MCF 10A (cell line): ENCODE results near the gene ULK4. TPM values are rescaled to one million over a fixed set of nuclear protein-coding genes. Genes with fewer than 3 reads are reported as not detected.
"Not testable (repeated sequence)": the region's sequence is repeated elsewhere in the genome, so short reads cannot be mapped to it uniquely, and the experiment has no call there.

Experiments used
- BruUV-seq: library from RNA; stranded (reverse); fragments of 400-500 nt; replicated peaks from 2 replicates; lab custom pipeline; 2021; lab: Mats Ljungman, UMichigan
- CTCF ChIA-PET: fragments of 300-600 bp; sonication (Branson Sonifier 250); formaldehyde crosslinking; extraction: SDS; loops from one replicate; lab custom pipeline; 2021; ENCODE audit warnings: antibody characterized with exemption, inconsistent platforms; lab: Yijun Ruan, JAX
- POLR2A ChIA-PET: fragments of 300-600, 350-650 bp; sonication (Branson Sonifier 250); formaldehyde crosslinking; extraction: SDS; loops from one replicate; lab custom pipeline; 2020; ENCODE audit warnings: antibody characterized with exemption, inconsistent platforms; lab: Yijun Ruan, JAX
- DNase-seq: peaks from one replicate; pipeline ENCODE4 v3.0.0-alpha.2; 2018; ENCODE audit not compliant: unreplicated experiment
- H3K27ac Mint-ChIP-seq: one replicate; pipeline ENCODE4 v1.8.0; 2022; ENCODE audit warnings: mild to moderate bottlenecking, low read depth, mixed read lengths; ENCODE audit not compliant: unreplicated experiment
- H3K27me3 Mint-ChIP-seq: one replicate; pipeline ENCODE4 v1.8.0; 2022; ENCODE audit warnings: mixed read lengths; ENCODE audit not compliant: insufficient read depth, unreplicated experiment
- H3K36me3 Mint-ChIP-seq: one replicate; pipeline ENCODE4 v1.8.0; 2022; ENCODE audit warnings: mild to moderate bottlenecking, moderate library complexity, mixed read lengths; ENCODE audit not compliant: insufficient read depth, unreplicated experiment
- H3K4me1 Mint-ChIP-seq: one replicate; pipeline ENCODE4 v1.8.0; 2022; ENCODE audit warnings: mixed read lengths; ENCODE audit not compliant: insufficient read depth, unreplicated experiment
- H3K4me3 Mint-ChIP-seq: one replicate; pipeline ENCODE4 v1.8.0; 2022; ENCODE audit warnings: mild to moderate bottlenecking, moderate library complexity, mixed read lengths; ENCODE audit not compliant: unreplicated experiment
- H3K9me3 Mint-ChIP-seq: one replicate; pipeline ENCODE4 v1.8.0; 2022; ENCODE audit warnings: mixed read lengths; ENCODE audit not compliant: unreplicated experiment
- CTCF ChIP-seq: fragments of 200-600 bp; IDR thresholded peaks from one replicate; pipeline ENCODE4 v1.8.0; 2022; ENCODE audit warnings: antibody characterized with exemption, mild to moderate bottlenecking; ENCODE audit not compliant: unreplicated experiment
- intact Hi-C: fragments of 100-400 bp; cut with micrococcal nuclease; formaldehyde crosslinking; loops from 2 replicates; pipeline ENCODE4 v1.14.1; 2022
- total RNA-seq: library from RNA; stranded (reverse); gene quantifications from 2 replicates; pipeline ENCODE4 v1.2.3, GENCODE V29; 2022

Gene ULK4
- total RNA-seq, 1 experiment from 2014 or later: 7.8 TPM

GRCh38 chr3:41450416-41451231 is 511.3 kb downstream of the ULK4 start:
- POLR2A ChIA-PET: interaction anchor here (0.7 kb wide), 1 partner anchor 411 kb away, joined by 3 read pairs; no protein-coding TSS in a partner anchor
- H3K27ac Mint-ChIP-seq: no peak overlapping the region
- CTCF ChIA-PET: interaction anchor here (0.5 kb wide), 1 partner anchor 24 kb away, joined by 3 read pairs; no protein-coding TSS in a partner anchor
- H3K4me3 Mint-ChIP-seq: no peak overlapping the region
- TF ChIP-seq CTCF: no peak
- H3K9me3 Mint-ChIP-seq: no peaks in the 10 kb centered on the region
- intact Hi-C loops: no loop called here
- no peaks in the 10 kb centered on the region for H3K27me3 Mint-ChIP-seq
- no peak for DNase-seq
- no peaks in the 10 kb centered on the region for H3K4me1 Mint-ChIP-seq
- no TSS peak for BruUV-seq
- no peaks in the 10 kb centered on the region for H3K36me3 Mint-ChIP-seq

- ChIA-PET CTCF (interaction anchor here (1.6 kb wide), 1 partner anchor 9 kb away, joined by 3 read pairs; no protein-coding TSS in a partner anchor), POLR2A (no interaction called here)
- H3K9me3 Mint-ChIP-seq: no peaks in the 10 kb centered on the region
- TF ChIP-seq CTCF: no peak
- BruUV-seq: no TSS peak
- no peaks in the 10 kb centered on the region for H3K4me1 Mint-ChIP-seq
- H3K27ac Mint-ChIP-seq: no peak overlapping the region
- H3K4me3 Mint-ChIP-seq: no peak overlapping the region
- intact Hi-C loops: no loop called here
- DNase-seq: no peak
- no peaks in the 10 kb centered on the region for H3K36me3 Mint-ChIP-seq
- no peaks in the 10 kb centered on the region for H3K27me3 Mint-ChIP-seq
Observed at GRCh38 chr3:41448396-41448795, 513.5 kb downstream of the ULK4 start.

DNA sequence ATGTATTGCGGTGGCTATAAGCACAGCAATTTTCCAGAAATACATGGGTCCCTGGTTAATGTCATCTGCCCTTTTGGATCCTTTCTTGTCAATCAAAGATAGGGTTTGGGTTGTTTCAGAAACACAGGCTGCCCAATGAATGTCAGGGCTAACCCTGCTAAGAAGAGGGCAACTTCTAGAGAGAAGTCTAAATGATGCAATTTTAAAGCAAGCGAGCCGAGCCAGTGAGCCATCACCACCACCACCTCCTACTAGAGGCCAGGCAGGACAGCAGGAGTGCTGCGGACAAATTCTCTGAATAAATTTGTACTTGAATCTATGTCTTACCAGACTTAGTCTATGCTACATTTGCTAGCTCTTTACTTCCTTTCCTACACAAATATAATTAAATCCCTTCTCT is 514.2 kb downstream of the ULK4 start:
- ChIA-PET CTCF (interaction anchor here (0.6 to 1.6 kb wide), 2 partner anchors 10 to 864 kb away, joined by 3 read pairs; no protein-coding TSS in a partner anchor), POLR2A (no interaction called here)
- H3K4me1 Mint-ChIP-seq: no peaks in the 10 kb centered on the region
- H3K9me3 Mint-ChIP-seq: no peaks in the 10 kb centered on the region
- no peaks in the 10 kb centered on the region for H3K27me3 Mint-ChIP-seq
- no peak for TF ChIP-seq CTCF
- no peak overlapping the region for H3K4me3 Mint-ChIP-seq
- H3K27ac Mint-ChIP-seq: no peak overlapping the region
- intact Hi-C loops: no loop called here
- no peak for DNase-seq
- no TSS peak for BruUV-seq
- H3K36me3 Mint-ChIP-seq: no peaks in the 10 kb centered on the region

GRCh38 chr3:41446316-41446715 is 515.6 kb downstream of the ULK4 start:
- H3K4me3 Mint-ChIP-seq, H3K27ac Mint-ChIP-seq, DNase-seq, H3K27me3 Mint-ChIP-seq, CTCF ChIA-PET, H3K4me1 Mint-ChIP-seq, H3K9me3 Mint-ChIP-seq, BruUV-seq, intact Hi-C loops, H3K36me3 Mint-ChIP-seq, POLR2A ChIA-PET: not testable (repeated sequence)
